ENCODE data around the gene NKX1-1.

- TF ChIP-seq CTCF (IDR thresholded peaks at IDR 0.05) (no peak), POLR2A (IDR thresholded peaks at IDR 0.05) (no peak)
Measured at GRCh38 chr4:1377606-1378261, 28.5 kb downstream of the NKX1-1 start.

Data from esophagus squamous epithelium (tissue), 4 donors.